GM10248 (cell line): ENCODE results near the gene EFTUD2.
A peak's percentile ranks its signal among the peaks of the same experiment; 100 is the strongest.
"Not testable (repeated sequence)": the region's sequence is repeated elsewhere in the genome, so short reads cannot be mapped to it uniquely, and the experiment has no call there.

Source experiments
- CTCF ChIA-PET: fragments of 300-600 bp; sonication (Branson Sonifier 250); formaldehyde crosslinking; extraction: SDS; loops from one replicate; lab custom pipeline; 2021; ENCODE audit warnings: antibody characterized with exemption; lab: Yijun Ruan, JAX
- POLR2A ChIA-PET: fragments of 350-650 bp; sonication (Branson Sonifier 250); formaldehyde crosslinking; extraction: SDS; loops from one replicate; lab custom pipeline; 2020; ENCODE audit warnings: antibody characterized with exemption; lab: Yijun Ruan, JAX
- DNase-seq: peaks from one replicate; pipeline ENCODE4 v3.0.0; 2012; ENCODE audit errors: extremely low spot score
- TF ChIP-seq, protein P1 (sequence below): IDR thresholded peaks from 2 replicates; pipeline ENCODE4 v1.5.1; 2012; ENCODE audit warnings: mild to moderate bottlenecking, low read depth; ENCODE audit errors: extremely low read depth, missing control alignments, control extremely low read depth

EFTUD2 gene

DNA sequence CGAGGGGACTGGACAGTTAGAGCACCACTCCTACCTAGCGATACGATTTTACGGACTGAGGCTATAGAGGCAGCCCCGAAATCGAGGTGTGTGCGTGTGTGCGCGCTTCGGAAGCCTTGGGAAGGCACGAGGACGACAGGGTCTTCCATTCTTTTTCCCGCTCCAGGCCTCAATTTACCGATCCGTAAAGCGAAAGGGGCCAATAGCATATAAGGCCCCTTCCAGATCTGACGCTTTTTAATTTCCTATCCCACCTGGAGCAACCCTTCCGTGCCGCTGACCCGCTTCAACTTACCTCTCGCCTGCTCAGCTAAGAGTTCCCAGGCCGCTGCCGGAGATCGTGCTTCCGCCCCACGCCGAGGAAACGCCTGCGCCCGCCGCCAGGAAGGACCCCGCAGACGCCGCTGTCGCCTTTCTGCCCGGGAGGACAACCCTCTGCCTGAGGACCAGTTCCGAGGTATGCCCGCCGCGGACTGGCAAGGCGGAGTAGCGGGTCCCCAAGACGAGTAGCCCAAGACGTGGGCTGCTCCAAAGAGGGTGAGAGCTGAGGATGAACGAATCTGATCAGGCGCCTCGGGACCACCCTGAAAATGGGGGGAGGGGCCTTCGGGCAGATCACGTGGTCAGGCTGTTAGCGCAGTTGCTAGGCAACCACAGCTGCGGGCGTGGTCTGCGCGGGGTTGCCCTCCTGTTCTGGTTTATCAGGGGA lies at the start of gene EFTUD2:
Gene EFTUD2, minus strand, starts transcription at position 372 of the 709 bp plus-strand sequence. CDS start 4,924 bp downstream, outside the sequence.
- CTCF ChIA-PET: interaction anchor here (0.8 to 8.7 kb wide), 10 partner anchors 8 to 236 kb away, joined by 3 to 65 read pairs (median 4); partner anchors contain the start of gene ACBD4
- POLR2A ChIA-PET: interaction anchor here (1.0 to 1.9 kb wide), 2 partner anchors 10 to 251 kb away, joined by 3 to 7 read pairs; no protein-coding TSS in a partner anchor
- TF ChIP-seq, protein P1, sequence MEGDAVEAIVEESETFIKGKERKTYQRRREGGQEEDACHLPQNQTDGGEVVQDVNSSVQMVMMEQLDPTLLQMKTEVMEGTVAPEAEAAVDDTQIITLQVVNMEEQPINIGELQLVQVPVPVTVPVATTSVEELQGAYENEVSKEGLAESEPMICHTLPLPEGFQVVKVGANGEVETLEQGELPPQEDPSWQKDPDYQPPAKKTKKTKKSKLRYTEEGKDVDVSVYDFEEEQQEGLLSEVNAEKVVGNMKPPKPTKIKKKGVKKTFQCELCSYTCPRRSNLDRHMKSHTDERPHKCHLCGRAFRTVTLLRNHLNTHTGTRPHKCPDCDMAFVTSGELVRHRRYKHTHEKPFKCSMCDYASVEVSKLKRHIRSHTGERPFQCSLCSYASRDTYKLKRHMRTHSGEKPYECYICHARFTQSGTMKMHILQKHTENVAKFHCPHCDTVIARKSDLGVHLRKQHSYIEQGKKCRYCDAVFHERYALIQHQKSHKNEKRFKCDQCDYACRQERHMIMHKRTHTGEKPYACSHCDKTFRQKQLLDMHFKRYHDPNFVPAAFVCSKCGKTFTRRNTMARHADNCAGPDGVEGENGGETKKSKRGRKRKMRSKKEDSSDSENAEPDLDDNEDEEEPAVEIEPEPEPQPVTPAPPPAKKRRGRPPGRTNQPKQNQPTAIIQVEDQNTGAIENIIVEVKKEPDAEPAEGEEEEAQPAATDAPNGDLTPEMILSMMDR: no peak
- DNase-seq: peak; percentile 95

DNA sequence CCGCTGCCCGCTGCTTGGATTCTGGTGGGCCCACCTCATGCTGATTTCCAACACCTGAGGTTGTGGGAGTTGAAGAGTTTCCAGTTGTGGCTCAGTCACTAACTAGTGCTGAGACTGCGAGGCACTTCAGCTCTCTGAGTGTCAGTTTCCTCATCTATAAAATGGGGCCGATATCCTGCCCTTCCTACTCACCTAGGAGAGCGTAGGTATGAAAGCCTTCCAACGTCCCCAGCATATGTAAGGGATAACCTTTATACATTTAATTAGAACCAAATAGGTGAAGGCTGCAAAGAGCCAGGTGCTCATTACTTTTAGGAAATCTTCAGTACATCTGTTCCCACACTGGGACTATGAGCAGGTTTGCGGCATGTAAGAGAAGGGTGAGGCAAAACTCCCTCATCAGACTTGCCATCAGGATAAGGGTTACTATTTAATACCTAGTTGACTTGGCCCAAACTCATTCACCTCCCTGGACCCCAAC lies 49.1 kb upstream of the EFTUD2 start:
- CTCF ChIA-PET: interaction anchor here (0.7 kb wide), 1 partner anchor 28 kb away, joined by 3 read pairs; no protein-coding TSS in a partner anchor
- TF ChIP-seq, protein P1: no peak
- POLR2A ChIA-PET: no interaction called here
- DNase-seq: no peak

DNA sequence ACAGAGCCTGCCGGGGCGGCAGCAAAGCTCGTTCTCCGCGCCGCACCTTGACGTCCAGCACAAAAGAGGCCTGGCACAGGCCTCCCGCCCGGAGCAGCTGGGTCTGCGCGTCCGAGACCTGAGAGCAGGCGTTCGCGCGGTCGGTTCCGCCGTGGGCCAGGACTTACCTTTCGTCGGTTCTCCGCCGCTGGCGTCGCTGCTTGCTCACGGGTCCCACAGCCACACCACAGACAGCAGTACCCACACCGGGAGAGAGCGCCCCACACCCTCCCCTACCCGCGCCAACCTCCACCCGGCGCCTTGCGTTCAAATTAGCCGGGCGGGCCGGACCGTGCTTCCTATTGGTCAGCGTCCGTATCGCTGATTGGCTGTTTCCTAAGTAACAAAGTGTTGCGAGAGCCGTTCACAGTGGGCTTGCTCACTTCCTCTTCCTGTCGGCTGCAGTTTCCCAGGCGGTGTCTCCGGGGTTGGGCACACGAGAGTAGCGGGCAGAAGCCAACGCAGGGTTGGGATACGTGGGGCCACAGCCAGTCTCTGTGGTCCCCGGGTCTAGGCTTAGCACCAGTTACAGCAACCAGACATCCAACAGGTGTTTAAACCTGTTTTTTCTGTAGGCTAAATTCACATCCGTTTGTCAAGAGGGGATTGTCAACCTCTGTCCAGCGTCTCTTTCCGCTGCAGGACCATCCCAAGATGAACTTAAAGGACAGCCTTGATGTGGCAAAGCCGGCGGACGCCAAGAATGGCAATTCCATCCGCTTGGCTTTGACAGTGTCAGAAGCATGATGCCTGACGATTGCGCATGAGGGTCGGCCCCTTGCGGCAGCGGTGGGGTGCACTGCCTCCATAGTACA lies 48.4 kb upstream of the EFTUD2 start, which contains the start of gene KIF18B:
Gene KIF18B, minus strand, starts transcription at position 313 of the 854 bp plus-strand sequence. CDS start 11,429 bp downstream, outside the sequence.
- ChIA-PET CTCF (no interaction called here), POLR2A (no interaction called here)
- peak; percentile 99 for DNase-seq
- TF ChIP-seq, protein P1: no peak

DNA sequence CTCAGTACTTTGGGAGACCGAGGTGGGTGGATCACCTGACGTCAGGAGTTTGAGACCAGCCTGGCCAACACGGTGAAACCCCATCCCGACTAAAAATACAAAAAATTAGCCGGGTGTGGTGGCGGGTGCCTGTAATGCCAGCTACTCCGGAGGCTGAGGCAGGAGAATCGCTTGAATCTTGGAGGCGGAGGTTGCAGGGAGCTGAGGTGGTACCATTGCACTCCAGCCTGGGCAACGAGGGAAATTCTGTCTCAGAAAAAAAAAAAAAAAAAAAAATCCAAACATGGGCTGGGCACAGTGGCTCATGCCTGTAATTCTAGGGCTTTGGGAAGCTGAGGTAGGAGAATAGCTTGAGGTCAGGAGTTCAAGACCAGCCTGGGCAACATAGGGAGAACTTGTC lies 46.4 kb upstream of the EFTUD2 start:
- CTCF ChIA-PET: not testable (repeated sequence)

DNA sequence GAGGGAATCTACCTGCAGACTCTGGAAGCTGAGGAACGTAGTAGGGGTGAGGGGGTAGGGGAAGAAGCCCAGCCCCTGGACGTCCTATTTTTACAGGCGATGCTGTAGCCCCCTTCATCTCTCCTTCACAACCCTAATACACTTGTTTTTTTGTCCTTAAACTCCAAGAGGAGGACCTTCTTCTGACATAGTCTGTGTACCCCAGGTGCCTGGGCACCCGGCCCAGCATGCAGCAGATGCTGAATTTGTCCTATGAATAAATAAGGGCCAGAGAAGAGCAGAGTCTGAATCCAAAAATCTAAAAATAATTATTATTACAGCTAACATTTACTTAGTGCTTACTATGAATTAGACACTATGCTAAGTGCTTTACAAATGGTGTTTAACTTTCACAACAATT lies 43.2 kb upstream of the EFTUD2 start:
- POLR2A ChIA-PET: no interaction called here
- CTCF ChIA-PET: interaction anchor here (0.8 to 3.0 kb wide), 7 partner anchors 11 to 193 kb away, joined by 3 to 13 read pairs (median 3); partner anchors contain the start of gene ACBD4
- no peak for DNase-seq
- TF ChIP-seq, protein P1: no peak

More for the DNA sequence above, 46.4 kb upstream of the EFTUD2 start:
- POLR2A ChIA-PET, DNase-seq: not testable (repeated sequence)

DNA sequence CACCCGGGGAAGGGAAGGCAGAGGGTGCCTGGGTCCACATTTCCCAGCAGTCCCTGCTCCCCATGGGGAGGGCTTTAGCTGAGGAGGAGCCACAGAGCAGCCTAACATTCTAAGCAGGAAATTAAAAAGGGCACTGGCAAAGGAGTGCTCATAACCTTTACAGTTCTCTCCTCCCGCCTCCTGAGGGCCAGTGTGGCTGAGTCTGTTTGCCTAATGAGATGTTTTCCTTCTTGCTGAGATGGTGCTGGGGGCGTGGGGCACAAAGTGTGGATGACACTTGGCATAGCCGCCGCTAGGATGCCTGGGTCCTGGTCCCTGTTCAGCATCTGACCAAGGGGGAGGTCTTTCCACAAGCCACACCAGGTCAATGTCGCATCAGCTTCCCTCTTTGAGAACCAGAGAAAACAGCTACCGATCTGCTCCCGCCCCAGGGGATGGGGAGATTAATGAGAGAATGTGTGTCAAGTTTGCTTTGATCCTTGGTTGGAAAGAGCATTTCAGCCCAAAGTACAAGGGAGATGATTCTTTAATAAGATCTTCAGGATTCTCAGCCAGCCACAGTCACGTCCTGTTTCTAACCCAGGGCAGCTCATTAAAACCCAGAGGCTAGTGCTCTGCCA lies 42.6 kb upstream of the EFTUD2 start:
- DNase-seq: no peak
- CTCF ChIA-PET: interaction anchor here (0.8 to 3.0 kb wide), 7 partner anchors 10 to 193 kb away, joined by 3 to 13 read pairs (median 3); partner anchors contain the start of gene ACBD4
- POLR2A ChIA-PET: no interaction called here
- TF ChIP-seq, protein P1: no peak
